B cell (primary cell): ENCODE data around the gene FMN2. TPM values are rescaled to one million over a fixed set of nuclear protein-coding genes. Genes with fewer than 3 reads are reported as not detected.

Experiments used
- ATAC-seq: fragments of 200-7000 bp; cut with Tn5 transposase; one replicate; pipeline ENCODE4 v1.10.0; 2021; ENCODE audit warnings: low read depth, mild to moderate bottlenecking, moderate number of reproducible peaks, moderate library complexity
- CTCF ChIA-PET: fragments of 350-600 bp; sonication (Branson Sonifier 250); formaldehyde crosslinking; loops from one replicate; lab custom pipeline; 2021; ENCODE audit warnings: antibody characterized with exemption, inconsistent platforms; lab: Charles Lee
- POLR2A ChIA-PET: fragments of 350-600 bp; sonication (Branson Sonifier 250); formaldehyde crosslinking; loops from one replicate; lab custom pipeline; 2021; ENCODE audit warnings: antibody characterized with exemption; lab: Charles Lee
- DNase-seq: peaks from one replicate; pipeline ENCODE4 v3.0.0; 2013
- H2AFZ ChIP-seq: 2 replicates; pipeline ENCODE4 v1.6.1; 2012; ENCODE audit warnings: mild to moderate bottlenecking, low read depth, low read length; ENCODE audit not compliant: insufficient read depth, poor library complexity, severe bottlenecking
- H3K27ac ChIP-seq, 2 donors: 1 replicate in 1 of 2; 2 replicates in 1 of 2; pipeline ENCODE4 v1.5.1; 2012 to 2013; ENCODE audit warnings: low read length in 2 of 2, mild to moderate bottlenecking in 2 of 2, moderate library complexity in 1 of 2
- H3K27me3 ChIP-seq, 4 experiments: fragments of 200-600 bp in 1 of 4; sonication (generic) in 1 of 4; replicated peaks in 1 of 4; 1 replicate in 2 of 4; 2 replicates in 2 of 4; pipeline versions ENCODE4 v1.6.1 to v1.7.0; 2013 to 2016; ENCODE audit warnings: low read length in 3 of 4, mild to moderate bottlenecking in 2 of 4, mixed read lengths in 1 of 4, moderate library complexity in 1 of 4; ENCODE audit not compliant: insufficient read depth in 4 of 4, control insufficient read depth in 3 of 4; ENCODE audit errors: control extremely low read depth in 1 of 4
- H3K36me3 ChIP-seq, 2 experiments: replicated peaks in 1 of 2; 1 replicate in 1 of 2; 2 replicates in 1 of 2; pipeline versions ENCODE4 v1.6.1 to v1.7.1; 2013; ENCODE audit warnings: low read length in 1 of 2; ENCODE audit not compliant: insufficient read depth in 2 of 2, control insufficient read depth in 1 of 2; ENCODE audit errors: control extremely low read depth in 1 of 2, extremely low read depth in 1 of 2
- H3K4me1 ChIP-seq, 2 donors: fragments of 200-600 bp in 1 of 2; sonication (generic) in 1 of 2; 1 replicate in 1 of 2; 2 replicates in 1 of 2; pipeline versions ENCODE4 v1.5.1 to v1.6.1; 2013 to 2017; ENCODE audit warnings: low read length in 2 of 2; ENCODE audit not compliant: control insufficient read depth in 2 of 2, insufficient read depth in 2 of 2
- H3K4me2 ChIP-seq: replicated peaks from 2 replicates; pipeline ENCODE3; 2012; ENCODE audit warnings: mild to moderate bottlenecking, low read depth, low read length; ENCODE audit not compliant: poor library complexity, severe bottlenecking
- H3K4me3 ChIP-seq, 5 experiments: fragments of 200-600 bp in 1 of 5; sonication (generic) in 1 of 5; 1 replicate in 3 of 5; 2 replicates in 2 of 5; pipeline versions ENCODE4 v1.5.1 to v1.7.0; 2011 to 2016; ENCODE audit warnings: low read length in 4 of 5, mild to moderate bottlenecking in 4 of 5, low read depth in 2 of 5, control low read depth in 1 of 5, moderate library complexity in 1 of 5; ENCODE audit not compliant: insufficient read depth in 1 of 5; ENCODE audit errors: control extremely low read depth in 1 of 5, extremely low read depth in 1 of 5
- H3K79me2 ChIP-seq: fragments of 200-600 bp; sonication (generic); one replicate; pipeline ENCODE4 v1.6.0; 2016; ENCODE audit warnings: low read length; ENCODE audit not compliant: control insufficient read depth, insufficient read depth
- H3K9ac ChIP-seq: fragments of 200-600 bp; sonication (generic); 2 replicates; pipeline ENCODE4 v1.6.1; 2017; ENCODE audit warnings: mild to moderate bottlenecking, low read length, moderate library complexity
- H3K9me3 ChIP-seq, 3 donors: one replicate each; pipeline versions ENCODE4 v1.6.1 to v1.7.1; 2013; ENCODE audit warnings: low read length in 2 of 3; ENCODE audit not compliant: control insufficient read depth in 2 of 3, insufficient read depth in 1 of 3; ENCODE audit errors: control extremely low read depth in 1 of 3
- H4K20me1 ChIP-seq: 2 replicates; pipeline ENCODE4 v1.6.0; 2012; ENCODE audit warnings: mild to moderate bottlenecking, low read length; ENCODE audit not compliant: insufficient read depth, control insufficient read depth, poor library complexity, severe bottlenecking
- H3K27ac Mint-ChIP-seq: one replicate; pipeline ENCODE4 v1.8.0; 2021; ENCODE audit warnings: mixed read lengths
- H3K27me3 Mint-ChIP-seq: one replicate; pipeline ENCODE4 v1.8.0; 2021; ENCODE audit warnings: mixed read lengths
- H3K4me1 Mint-ChIP-seq: one replicate; pipeline ENCODE4 v1.8.0; 2021; ENCODE audit warnings: mixed read lengths
- H3K4me3 Mint-ChIP-seq: one replicate; pipeline ENCODE4 v1.8.0; 2021; ENCODE audit warnings: mixed read lengths
- H3K9me3 Mint-ChIP-seq: one replicate; pipeline ENCODE4 v1.8.0; 2022; ENCODE audit warnings: mixed read lengths; ENCODE audit not compliant: insufficient read depth
- EZH2 ChIP-seq: IDR thresholded peaks from 2 replicates; pipeline ENCODE4 v1.6.1; 2012; ENCODE audit warnings: borderline replicate concordance, low read depth, mild to moderate bottlenecking, moderate library complexity, low read length; ENCODE audit not compliant: insufficient read depth, poor library complexity, severe bottlenecking
- WGBS: methylation state at CpG from one replicate; pipeline ENCODE4 v1.1.5; 2013; ENCODE audit warnings: missing lambda C conversion rate; ENCODE audit not compliant: insufficient coverage; 5-methylcytosine and 5-hydroxymethylcytosine counted together
- intact Hi-C: fragments of 100-400 bp; cut with micrococcal nuclease; formaldehyde crosslinking; loops from one replicate; pipeline ENCODE4 v1.10.0; 2022
- polyA plus RNA-seq: library from polyadenylated mRNA; depleted of rRNA; stranded (reverse); fragments of >200 nt; gene quantifications from 2 replicates; pipeline ENCODE4 v1.2.3, GENCODE V29; 2012
- total RNA-seq, 2 donors: library from RNA; stranded (reverse); fragments of 120-200 nt in 1 of 2; gene quantifications; 1 replicate in 1 of 2; 2 replicates in 1 of 2; pipeline versions ENCODE4 v1.2.3 to v1.2.4, GENCODE V29; 2013 to 2022
- TF ChIP-seq, protein P1 (sequence below): fragments of 200-600 bp; IDR thresholded peaks from one replicate; pipeline ENCODE4 v1.8.0; 2022; ENCODE audit warnings: antibody characterized with exemption, mild to moderate bottlenecking

The FMN2 gene
- total and polyA plus RNA-seq, 2 donors (not counting 1 experiment from before 2014, with no cell fraction given) = not detected

DNA sequence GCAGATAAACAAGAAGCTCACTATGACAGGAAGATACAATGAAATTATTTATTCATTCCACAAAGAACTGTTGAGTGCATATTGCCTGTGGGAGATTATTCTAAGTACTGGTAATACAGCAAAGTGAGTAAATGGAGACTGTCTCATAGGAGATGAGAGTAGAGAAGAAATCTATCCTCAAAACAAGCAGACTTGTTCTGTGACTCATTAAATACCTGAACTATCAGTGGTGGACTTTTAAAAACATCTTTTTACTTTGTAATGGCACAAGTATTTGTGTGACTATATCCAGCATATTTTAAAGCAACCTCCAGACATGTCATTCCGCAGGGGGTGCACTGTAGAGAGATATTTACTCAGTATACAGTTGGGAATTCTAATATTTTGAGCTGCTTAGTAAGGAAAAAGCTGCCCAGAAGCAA, 259.2 kb downstream of the FMN2 start:
- no CpG with 5 or more reads among the region's 1 CpG for WGBS
- peaks cover 7% of the 10 kb centered on the region for H3K9me3 Mint-ChIP-seq
- H3K4me1 Mint-ChIP-seq = no peaks in the 10 kb centered on the region
- Histone ChIP-seq H3K4me1 (no peaks in the 10 kb centered on the region), H3K4me2 (no peak overlapping the region), H3K4me3 (no peak overlapping the region), H3K9me3 (no peaks in the 10 kb centered on the region), H4K20me1 (no peaks in the 10 kb centered on the region), H3K36me3 (no peaks in the 10 kb centered on the region), H3K9ac (no peak overlapping the region), H3K27me3 (no peaks in the 10 kb centered on the region), H2AFZ (no peak overlapping the region), H3K27ac (no peak overlapping the region), H3K79me2 (no peaks in the 10 kb centered on the region)
- DNase-seq = no peak
- intact Hi-C loops = no loop called here
- ATAC-seq = no peak
- H3K27ac Mint-ChIP-seq = no peak overlapping the region
- TF ChIP-seq, protein P1, sequence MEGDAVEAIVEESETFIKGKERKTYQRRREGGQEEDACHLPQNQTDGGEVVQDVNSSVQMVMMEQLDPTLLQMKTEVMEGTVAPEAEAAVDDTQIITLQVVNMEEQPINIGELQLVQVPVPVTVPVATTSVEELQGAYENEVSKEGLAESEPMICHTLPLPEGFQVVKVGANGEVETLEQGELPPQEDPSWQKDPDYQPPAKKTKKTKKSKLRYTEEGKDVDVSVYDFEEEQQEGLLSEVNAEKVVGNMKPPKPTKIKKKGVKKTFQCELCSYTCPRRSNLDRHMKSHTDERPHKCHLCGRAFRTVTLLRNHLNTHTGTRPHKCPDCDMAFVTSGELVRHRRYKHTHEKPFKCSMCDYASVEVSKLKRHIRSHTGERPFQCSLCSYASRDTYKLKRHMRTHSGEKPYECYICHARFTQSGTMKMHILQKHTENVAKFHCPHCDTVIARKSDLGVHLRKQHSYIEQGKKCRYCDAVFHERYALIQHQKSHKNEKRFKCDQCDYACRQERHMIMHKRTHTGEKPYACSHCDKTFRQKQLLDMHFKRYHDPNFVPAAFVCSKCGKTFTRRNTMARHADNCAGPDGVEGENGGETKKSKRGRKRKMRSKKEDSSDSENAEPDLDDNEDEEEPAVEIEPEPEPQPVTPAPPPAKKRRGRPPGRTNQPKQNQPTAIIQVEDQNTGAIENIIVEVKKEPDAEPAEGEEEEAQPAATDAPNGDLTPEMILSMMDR = no peak
- no peak for TF ChIP-seq EZH2
- no peak overlapping the region for H3K4me3 Mint-ChIP-seq
- POLR2A ChIA-PET = no interaction called here
- CTCF ChIA-PET = no interaction called here
- H3K27me3 Mint-ChIP-seq = no peaks in the 10 kb centered on the region

DNA sequence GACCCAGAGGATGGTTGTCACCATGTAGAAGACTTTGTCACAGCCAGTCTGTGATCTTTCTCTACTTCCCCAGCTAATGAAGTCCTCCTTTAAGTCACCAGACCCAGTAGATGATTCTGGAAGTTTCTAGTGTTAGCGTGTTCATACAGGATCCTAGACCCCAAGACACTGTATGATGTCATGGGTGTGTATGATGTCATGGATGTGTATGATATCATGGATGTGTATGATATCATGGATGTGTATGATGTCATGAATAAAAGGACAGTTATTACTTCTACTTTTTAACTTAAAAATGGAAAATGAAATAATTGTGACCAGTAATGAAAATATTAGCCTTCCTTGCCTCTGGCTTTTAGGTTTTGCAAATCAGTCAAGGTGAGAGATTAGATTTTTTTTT, 260.0 kb downstream of the FMN2 start:
- no peak overlapping the region for H2AFZ ChIP-seq
- no peak overlapping the region for H3K27ac ChIP-seq
- no peaks in the 10 kb centered on the region for H3K79me2 ChIP-seq
- H3K4me3 Mint-ChIP-seq = no peak overlapping the region
- no peaks in the 10 kb centered on the region for H3K4me1 Mint-ChIP-seq
- no peak for DNase-seq
- H3K9me3 ChIP-seq = no peaks in the 10 kb centered on the region
- H3K27ac Mint-ChIP-seq = no peak overlapping the region
- POLR2A ChIA-PET = no interaction called here
- H3K4me1 ChIP-seq = no peaks in the 10 kb centered on the region
- H3K4me3 ChIP-seq = no peak overlapping the region
- no peak for ATAC-seq
- CTCF ChIA-PET = no interaction called here
- no peaks in the 10 kb centered on the region for H4K20me1 ChIP-seq
- intact Hi-C loops = no loop called here
- H3K27me3 ChIP-seq = no peaks in the 10 kb centered on the region
- no CpG with 5 or more reads among the region's 1 CpG for WGBS
- TF ChIP-seq EZH2 = no peak
- TF ChIP-seq, protein P1 = no peak
- H3K9me3 Mint-ChIP-seq = peaks cover 7% of the 10 kb centered on the region
- H3K9ac ChIP-seq = no peak overlapping the region
- no peak overlapping the region for H3K4me2 ChIP-seq
- H3K27me3 Mint-ChIP-seq = no peaks in the 10 kb centered on the region
- H3K36me3 ChIP-seq = no peaks in the 10 kb centered on the region
